ENCODE results near the gene CFAP210. TPM values are rescaled to one million over a fixed set of nuclear protein-coding genes. Genes with fewer than 3 reads are reported as not detected.

The CFAP210 gene
- total RNA-seq, 1 donor from 2014 or later, result 1.2 TPM

DNA sequence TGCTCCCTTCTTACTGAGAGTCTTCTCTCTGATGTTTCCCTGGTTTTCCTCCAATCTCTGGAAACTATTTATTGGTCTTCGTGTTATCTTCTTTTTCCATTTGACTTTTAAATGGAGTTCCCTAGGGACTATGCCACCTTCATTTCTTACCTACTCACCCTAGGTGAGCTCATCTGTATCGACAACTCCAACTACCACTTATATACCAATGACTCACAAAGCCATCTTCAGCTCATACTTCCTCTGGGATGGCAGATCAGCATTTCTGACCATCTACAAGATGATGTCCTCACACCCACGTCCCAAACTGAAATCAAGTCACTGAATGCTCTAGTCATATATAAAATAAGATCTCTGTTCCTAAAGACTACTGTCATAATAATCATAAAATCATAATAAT is 40.6 kb downstream of the CFAP210 start:
- Mint-ChIP-seq H3K4me3 (no peak overlapping the region), H3K4me1 (no peaks in the 10 kb centered on the region), H3K27ac (no peak overlapping the region), H3K9me3 (no peaks in the 10 kb centered on the region), H3K27me3 (ENCODE audit: insufficient read depth, low read depth) (no peaks in the 10 kb centered on the region), H3K36me3 (no peaks in the 10 kb centered on the region)
- Histone ChIP-seq H3K4me2 (no peak overlapping the region), H3K36me3 (no peaks in the 10 kb centered on the region), H3F3A (ENCODE audit: low read depth) (no peaks in the 10 kb centered on the region), H3K9me3 (ENCODE audit: low read depth) (no peaks in the 10 kb centered on the region), H3K9ac (no peak overlapping the region), H3K27me3 (no peaks in the 10 kb centered on the region), H3K79me2 (ENCODE audit: low read depth) (no peaks in the 10 kb centered on the region), H3K4me1 (no peaks in the 10 kb centered on the region), H2AFZ (replicated peaks) (no peak overlapping the region), H4K20me1 (ENCODE audit: low read depth) (no peaks in the 10 kb centered on the region), H3K27ac (no peak overlapping the region), H3K4me3 (no peak overlapping the region)
- TF ChIP-seq EZH2phosphoT487 (IDR thresholded peaks at IDR 0.05) (no peak), EZH2 (IDR thresholded peaks at IDR 0.05) (no peak)
- TF ChIP-seq, protein P1, sequence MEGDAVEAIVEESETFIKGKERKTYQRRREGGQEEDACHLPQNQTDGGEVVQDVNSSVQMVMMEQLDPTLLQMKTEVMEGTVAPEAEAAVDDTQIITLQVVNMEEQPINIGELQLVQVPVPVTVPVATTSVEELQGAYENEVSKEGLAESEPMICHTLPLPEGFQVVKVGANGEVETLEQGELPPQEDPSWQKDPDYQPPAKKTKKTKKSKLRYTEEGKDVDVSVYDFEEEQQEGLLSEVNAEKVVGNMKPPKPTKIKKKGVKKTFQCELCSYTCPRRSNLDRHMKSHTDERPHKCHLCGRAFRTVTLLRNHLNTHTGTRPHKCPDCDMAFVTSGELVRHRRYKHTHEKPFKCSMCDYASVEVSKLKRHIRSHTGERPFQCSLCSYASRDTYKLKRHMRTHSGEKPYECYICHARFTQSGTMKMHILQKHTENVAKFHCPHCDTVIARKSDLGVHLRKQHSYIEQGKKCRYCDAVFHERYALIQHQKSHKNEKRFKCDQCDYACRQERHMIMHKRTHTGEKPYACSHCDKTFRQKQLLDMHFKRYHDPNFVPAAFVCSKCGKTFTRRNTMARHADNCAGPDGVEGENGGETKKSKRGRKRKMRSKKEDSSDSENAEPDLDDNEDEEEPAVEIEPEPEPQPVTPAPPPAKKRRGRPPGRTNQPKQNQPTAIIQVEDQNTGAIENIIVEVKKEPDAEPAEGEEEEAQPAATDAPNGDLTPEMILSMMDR (IDR thresholded peaks at IDR 0.05), result no peak
- DNase-seq (ENCODE audit: low spot score), result no peak

DNA sequence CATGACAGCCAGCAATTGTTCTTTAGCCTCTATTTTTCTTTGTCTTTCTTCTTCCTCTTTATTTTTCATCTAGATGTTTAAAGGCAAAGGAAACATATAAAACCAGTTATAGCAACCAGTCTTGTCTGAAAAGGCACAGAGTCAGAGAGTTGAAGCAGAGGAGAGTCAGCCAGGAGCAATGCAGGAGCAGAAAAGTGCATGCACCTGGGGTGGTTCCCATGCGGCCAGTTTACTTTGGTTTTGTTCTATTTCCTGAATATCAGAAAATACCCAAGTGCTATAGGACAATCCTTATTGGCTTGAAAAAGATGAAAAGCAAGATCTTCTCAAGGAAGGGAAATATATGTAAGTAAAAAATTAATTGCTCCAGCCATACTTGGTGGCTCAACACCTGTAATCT is 44.9 kb downstream of the CFAP210 start:
- Mint-ChIP-seq H3K9me3 (no peaks in the 10 kb centered on the region), H3K4me1 (no peaks in the 10 kb centered on the region), H3K27me3 (ENCODE audit: insufficient read depth, low read depth) (no peaks in the 10 kb centered on the region), H3K4me3 (no peak overlapping the region), H3K36me3 (no peaks in the 10 kb centered on the region), H3K27ac (no peak overlapping the region)
- no peaks in the 10 kb centered on the region for H3K36me3 ChIP-seq
- TF ChIP-seq, protein P1 (IDR thresholded peaks at IDR 0.05), result no peak
- no peaks in the 10 kb centered on the region for H3K4me1 ChIP-seq
- H3K4me3 ChIP-seq, result no peak overlapping the region
- H3K27ac ChIP-seq, result no peak overlapping the region
- no peak overlapping the region for H2AFZ ChIP-seq (replicated peaks)
- no peaks in the 10 kb centered on the region for H3K27me3 ChIP-seq
- H3F3A ChIP-seq (ENCODE audit: low read depth), result peaks cover 4% of the 10 kb centered on the region
- no peaks in the 10 kb centered on the region for H3K79me2 ChIP-seq (ENCODE audit: low read depth)
- no peak for DNase-seq (ENCODE audit: low spot score)
- H4K20me1 ChIP-seq (ENCODE audit: low read depth), result no peaks in the 10 kb centered on the region
- no peak overlapping the region for H3K9ac ChIP-seq
- no peak overlapping the region for H3K4me2 ChIP-seq
- H3K9me3 ChIP-seq (ENCODE audit: low read depth), result no peaks in the 10 kb centered on the region

DNA sequence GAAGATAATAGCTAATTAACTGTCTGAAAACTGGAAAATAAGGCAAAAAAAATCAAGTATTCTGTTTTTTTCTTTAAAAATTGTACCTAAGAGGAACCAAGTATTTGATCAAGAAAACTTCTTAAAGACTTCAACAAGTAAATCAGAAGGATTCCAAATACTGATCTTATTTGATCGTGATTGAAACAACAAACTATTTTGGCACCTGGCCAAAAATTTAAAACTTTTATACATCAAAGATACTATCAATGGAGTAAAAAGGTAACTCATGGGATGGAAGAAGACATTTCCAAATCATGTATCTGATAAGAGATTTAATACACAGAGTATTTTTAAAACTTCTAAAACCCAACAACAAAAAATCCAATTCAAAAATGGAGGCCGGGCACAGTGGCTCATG is 46.7 kb downstream of the CFAP210 start:
- H2AFZ ChIP-seq (replicated peaks), result no peak overlapping the region
- H3K4me2 ChIP-seq, result no peak overlapping the region
- DNase-seq (ENCODE audit: low spot score), result no peak
- H3K9ac ChIP-seq, result no peak overlapping the region
- TF ChIP-seq EZH2 (IDR thresholded peaks at IDR 0.05), result no peak
- TF ChIP-seq EZH2phosphoT487 (IDR thresholded peaks at IDR 0.05), result no peak
- H3F3A ChIP-seq (ENCODE audit: low read depth), result peaks cover 11% of the 10 kb centered on the region
- Mint-ChIP-seq H3K36me3 (no peaks in the 10 kb centered on the region), H3K27me3 (ENCODE audit: insufficient read depth, low read depth) (no peaks in the 10 kb centered on the region), H3K9me3 (no peaks in the 10 kb centered on the region), H3K4me1 (no peaks in the 10 kb centered on the region), H3K4me3 (no peak overlapping the region), H3K27ac (no peak overlapping the region)
- H3K4me3 ChIP-seq, result no peak overlapping the region
- no peaks in the 10 kb centered on the region for H3K79me2 ChIP-seq (ENCODE audit: low read depth)
- H3K4me1 ChIP-seq, result no peaks in the 10 kb centered on the region
- H3K27ac ChIP-seq, result no peak overlapping the region
- no peaks in the 10 kb centered on the region for H3K9me3 ChIP-seq (ENCODE audit: low read depth)
- H3K27me3 ChIP-seq, result no peaks in the 10 kb centered on the region
- H4K20me1 ChIP-seq (ENCODE audit: low read depth), result no peaks in the 10 kb centered on the region
- no peaks in the 10 kb centered on the region for H3K36me3 ChIP-seq

DNA sequence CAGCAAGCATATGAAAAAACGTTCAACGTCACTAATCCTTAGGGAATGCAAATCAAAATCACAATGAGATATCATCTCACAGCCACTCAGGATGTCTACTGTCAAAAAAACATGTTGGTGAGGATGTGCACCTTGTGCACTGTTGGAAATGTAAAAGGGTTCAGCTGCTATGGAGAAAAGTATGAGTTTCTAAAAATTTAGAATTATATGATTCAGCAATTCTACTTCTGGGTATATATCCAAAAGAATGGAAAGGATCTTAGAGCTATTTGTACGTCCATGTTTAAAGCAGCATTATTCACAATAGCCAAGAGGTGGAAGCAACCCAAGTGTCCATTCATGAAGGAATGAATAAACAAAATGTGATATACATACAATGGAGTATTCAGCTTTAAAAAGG is 50.0 kb downstream of the CFAP210 start:
- Histone ChIP-seq H3K9me3 (ENCODE audit: low read depth) (no peaks in the 10 kb centered on the region), H2AFZ (replicated peaks) (no peak overlapping the region), H3K27me3 (no peaks in the 10 kb centered on the region), H3K4me3 (no peak overlapping the region), H3K9ac (no peak overlapping the region), H4K20me1 (ENCODE audit: low read depth) (no peaks in the 10 kb centered on the region), H3K4me2 (no peak overlapping the region), H3K36me3 (no peaks in the 10 kb centered on the region), H3F3A (ENCODE audit: low read depth) (peaks cover 25% of the 10 kb centered on the region), H3K79me2 (ENCODE audit: low read depth) (no peaks in the 10 kb centered on the region), H3K27ac (no peak overlapping the region), H3K4me1 (no peaks in the 10 kb centered on the region)
- DNase-seq (ENCODE audit: low spot score), result no peak
- H3K27ac Mint-ChIP-seq, result no peak overlapping the region
- H3K4me1 Mint-ChIP-seq, result no peaks in the 10 kb centered on the region
- no peaks in the 10 kb centered on the region for H3K9me3 Mint-ChIP-seq
- H3K36me3 Mint-ChIP-seq, result no peaks in the 10 kb centered on the region
- H3K27me3 Mint-ChIP-seq (ENCODE audit: insufficient read depth, low read depth), result no peaks in the 10 kb centered on the region
- no peak for TF ChIP-seq EZH2phosphoT487 (IDR thresholded peaks at IDR 0.05)
- no peak overlapping the region for H3K4me3 Mint-ChIP-seq
